Measurements from ENCODE around the gene MTMR12.

- TF ChIP-seq CTCF (optimal IDR thresholded peaks at IDR 0.05 in 1 of 3, IDR thresholded peaks at IDR 0.05 in 1 of 3, conservative IDR thresholded peaks at IDR 0.05 in 1 of 3; ENCODE audit: extremely low read depth in 1 of 3, insufficient read depth in 2 of 3, low read length in 3 of 3) (no peak), EZH2 (IDR thresholded peaks at IDR 0.05; ENCODE audit: low read length) (no peak)
Observed at GRCh38 chr5:32282633-32283032, 30.1 kb downstream of the MTMR12 start.
